Hepatocyte (in vitro differentiated cells): ENCODE measurements around the gene LRCOL1. TPM values are rescaled to one million over a fixed set of nuclear protein-coding genes. Genes with fewer than 3 reads are reported as not detected.

ENCODE experiments used
- DNase-seq: peaks from one replicate; pipeline ENCODE4 v3.0.0-alpha.2; 2016; ENCODE audit warnings: low spot score
- H2AFZ ChIP-seq: fragments of 200-600 bp; sonication (generic); 2 replicates; pipeline ENCODE4 v1.6.0; 2016; ENCODE audit warnings: antibody characterized with exemption, mild to moderate bottlenecking
- H3K27ac ChIP-seq: fragments of 200-600 bp; sonication (generic); 2 replicates; pipeline ENCODE4 v1.5.1; 2016; ENCODE audit warnings: mild to moderate bottlenecking
- H3K27me3 ChIP-seq: fragments of 200-600 bp; sonication (generic); 2 replicates; pipeline ENCODE4 v1.6.1; 2016
- H3K36me3 ChIP-seq: fragments of 200-600 bp; sonication (generic); replicated peaks from 2 replicates; pipeline ENCODE4 v1.5.1; 2016; ENCODE audit warnings: low read depth; ENCODE audit not compliant: insufficient read depth
- H3K4me1 ChIP-seq: fragments of 200-600 bp; sonication (generic); 2 replicates; pipeline ENCODE4 v1.5.1; 2016; ENCODE audit warnings: mild to moderate bottlenecking, moderate library complexity; ENCODE audit not compliant: insufficient read depth
- H3K4me2 ChIP-seq: fragments of 200-600 bp; sonication (generic); 2 replicates; pipeline ENCODE4 v1.6.0; 2016
- H3K4me3 ChIP-seq: fragments of 200-600 bp; sonication (generic); 2 replicates; pipeline ENCODE4 v1.5.1; 2016; ENCODE audit warnings: mild to moderate bottlenecking
- H3K79me2 ChIP-seq: fragments of 200-600 bp; sonication (generic); 2 replicates; pipeline ENCODE4 v1.6.0; 2017; ENCODE audit warnings: mild to moderate bottlenecking
- H3K9me2 ChIP-seq: fragments of 200-600 bp; sonication (generic); replicated peaks from 2 replicates; pipeline ENCODE4 v1.6.0; 2017; ENCODE audit warnings: mild to moderate bottlenecking; ENCODE audit not compliant: insufficient read depth
- H3K9me3 ChIP-seq: fragments of 200-600 bp; sonication (generic); 2 replicates; pipeline ENCODE4 v1.5.1; 2016; ENCODE audit warnings: low read depth, mild to moderate bottlenecking
- H4K20me1 ChIP-seq: fragments of 200-600 bp; sonication (generic); 2 replicates; pipeline ENCODE4 v1.6.0; 2016; ENCODE audit warnings: mild to moderate bottlenecking; ENCODE audit not compliant: insufficient read depth, poor library complexity, severe bottlenecking
- EZH2 ChIP-seq: fragments of 200-600 bp; sonication (generic); IDR thresholded peaks from 2 replicates; pipeline ENCODE4 v1.6.1; 2016; ENCODE audit warnings: antibody characterized with exemption, mild to moderate bottlenecking, borderline replicate concordance
- EZH2phosphoT487 ChIP-seq: fragments of 200-600 bp; sonication (generic); IDR thresholded peaks from one replicate; pipeline ENCODE4 v1.6.1; 2018; ENCODE audit warnings: antibody characterized with exemption, mild to moderate bottlenecking, low read depth, moderate library complexity; ENCODE audit not compliant: unreplicated experiment, severe bottlenecking
- WGBS: methylation state at CpG from one replicate; pipeline ENCODE4 v1.1.6; 2016; ENCODE audit warnings: low lambda C conversion rate; ENCODE audit errors: missing lambda C conversion rate; 5-methylcytosine and 5-hydroxymethylcytosine counted together
- polyA plus RNA-seq: library from polyadenylated mRNA; unstranded; fragments of >200 nt; fragmentation: Nextera tagmentation; extraction: Ambion mirVana; gene quantifications from 2 replicates; pipeline ENCODE4 v1.2.1, GENCODE V29; 2016
- total RNA-seq: library from RNA; depleted of rRNA; stranded (reverse); fragments of >200 nt; gene quantifications from 2 replicates; pipeline ENCODE4 v1.2.3, GENCODE V29; 2014
- TF ChIP-seq, protein P1 (sequence below): fragments of 200-600 bp; sonication (generic); IDR thresholded peaks from 2 replicates; pipeline ENCODE4 v1.5.1; 2016; ENCODE audit warnings: antibody characterized with exemption, mild to moderate bottlenecking; ENCODE audit not compliant: poor library complexity

The LRCOL1 gene
- total and polyA plus RNA-seq, 2 experiments from 2014 or later, result 0.28 TPM; not detected in 1

DNA sequence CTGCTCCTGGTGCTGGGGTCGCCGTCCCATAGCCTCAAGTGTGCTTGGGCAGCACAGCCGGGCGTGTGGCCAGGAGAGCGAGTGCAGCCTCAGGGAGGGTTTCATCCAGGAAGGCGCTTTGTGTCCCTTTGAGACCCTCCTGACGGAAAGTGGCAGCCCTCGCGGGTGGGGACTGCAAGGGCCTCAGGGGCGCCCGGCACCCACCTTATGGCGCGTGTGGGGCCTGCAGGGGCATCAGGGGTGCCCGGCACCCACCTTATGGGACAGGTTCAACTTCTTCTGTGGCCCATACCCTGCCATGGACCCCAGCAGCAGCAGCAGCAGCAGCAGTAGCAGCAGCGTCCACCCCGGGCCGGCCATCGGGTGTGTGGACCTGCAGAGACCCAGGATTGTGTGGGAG, 4.5 kb downstream of the LRCOL1 start:
- Histone ChIP-seq H4K20me1 (no peaks in the 10 kb centered on the region), H3K4me2 (no peak overlapping the region), H3K9me3 (no peaks in the 10 kb centered on the region), H3K27ac (no peak overlapping the region), H3K9me2 (no peaks in the 10 kb centered on the region), H2AFZ (no peak overlapping the region), H3K79me2 (no peaks in the 10 kb centered on the region), H3K36me3 (no peaks in the 10 kb centered on the region), H3K4me3 (no peak overlapping the region), H3K4me1 (no peaks in the 10 kb centered on the region), H3K27me3 (peaks cover 36% of the 10 kb centered on the region)
- WGBS, result 88% methylated on average over 14 of the region's 18 CpGs
- TF ChIP-seq EZH2phosphoT487 (no peak), EZH2 (no peak)
- TF ChIP-seq, protein P1, sequence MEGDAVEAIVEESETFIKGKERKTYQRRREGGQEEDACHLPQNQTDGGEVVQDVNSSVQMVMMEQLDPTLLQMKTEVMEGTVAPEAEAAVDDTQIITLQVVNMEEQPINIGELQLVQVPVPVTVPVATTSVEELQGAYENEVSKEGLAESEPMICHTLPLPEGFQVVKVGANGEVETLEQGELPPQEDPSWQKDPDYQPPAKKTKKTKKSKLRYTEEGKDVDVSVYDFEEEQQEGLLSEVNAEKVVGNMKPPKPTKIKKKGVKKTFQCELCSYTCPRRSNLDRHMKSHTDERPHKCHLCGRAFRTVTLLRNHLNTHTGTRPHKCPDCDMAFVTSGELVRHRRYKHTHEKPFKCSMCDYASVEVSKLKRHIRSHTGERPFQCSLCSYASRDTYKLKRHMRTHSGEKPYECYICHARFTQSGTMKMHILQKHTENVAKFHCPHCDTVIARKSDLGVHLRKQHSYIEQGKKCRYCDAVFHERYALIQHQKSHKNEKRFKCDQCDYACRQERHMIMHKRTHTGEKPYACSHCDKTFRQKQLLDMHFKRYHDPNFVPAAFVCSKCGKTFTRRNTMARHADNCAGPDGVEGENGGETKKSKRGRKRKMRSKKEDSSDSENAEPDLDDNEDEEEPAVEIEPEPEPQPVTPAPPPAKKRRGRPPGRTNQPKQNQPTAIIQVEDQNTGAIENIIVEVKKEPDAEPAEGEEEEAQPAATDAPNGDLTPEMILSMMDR, result no peak
- DNase-seq, result no peak

- Histone ChIP-seq H3K9me3 (no peaks in the 10 kb centered on the region), H3K27me3 (peaks cover 35% of the 10 kb centered on the region), H3K4me3 (no peak overlapping the region), H4K20me1 (no peaks in the 10 kb centered on the region), H3K9me2 (no peaks in the 10 kb centered on the region), H3K4me2 (no peak overlapping the region), H3K36me3 (no peaks in the 10 kb centered on the region), H3K4me1 (no peaks in the 10 kb centered on the region), H2AFZ (no peak overlapping the region), H3K27ac (no peak overlapping the region), H3K79me2 (no peaks in the 10 kb centered on the region)
- DNase-seq, result no peak
- TF ChIP-seq EZH2, result no peak
- no peak for TF ChIP-seq EZH2phosphoT487
- TF ChIP-seq, protein P1, result no peak
- WGBS, result 78% methylated on average over 15 of the region's 16 CpGs
These were observed 5.5 kb downstream of the LRCOL1 start for GRCh38 chr12:132604668-132605441.

DNA sequence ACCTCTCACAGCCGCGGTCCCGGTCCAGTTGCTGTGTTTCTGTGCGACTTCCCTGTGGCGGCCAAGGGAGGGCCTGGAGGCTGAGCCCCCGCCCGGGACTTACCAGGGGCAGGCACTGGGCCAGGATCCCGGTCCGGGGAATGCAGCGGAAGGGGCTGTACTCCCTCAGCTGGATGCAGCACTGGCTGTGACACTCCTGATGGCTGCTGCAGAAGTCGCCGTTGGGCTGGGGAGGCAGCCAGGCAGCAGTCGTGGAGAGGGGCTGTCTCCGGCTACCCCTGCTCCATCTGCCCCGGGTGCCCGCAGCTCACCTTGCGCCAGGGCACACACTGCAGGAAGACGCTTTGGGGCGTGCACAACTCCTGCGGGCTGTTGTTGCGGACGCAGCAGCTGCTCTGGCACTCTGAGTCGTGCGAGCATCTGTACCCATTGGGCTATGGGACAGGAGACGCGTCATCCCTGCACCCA, 6.2 kb downstream of the LRCOL1 start:
- Histone ChIP-seq H3K4me1 (no peaks in the 10 kb centered on the region), H4K20me1 (no peaks in the 10 kb centered on the region), H3K4me3 (no peak overlapping the region), H3K4me2 (no peak overlapping the region), H3K36me3 (no peaks in the 10 kb centered on the region), H3K79me2 (no peaks in the 10 kb centered on the region), H2AFZ (no peak overlapping the region), H3K9me2 (no peaks in the 10 kb centered on the region), H3K27me3 (peaks cover 38% of the 10 kb centered on the region), H3K9me3 (no peaks in the 10 kb centered on the region), H3K27ac (no peak overlapping the region)
- WGBS, result 88% methylated on average over 25 of the region's 26 CpGs
- TF ChIP-seq EZH2phosphoT487, result no peak
- TF ChIP-seq, protein P1, result no peak
- no peak for TF ChIP-seq EZH2
- no peak for DNase-seq
